Measurements from ENCODE around the gene NHP2. TPM values are rescaled to one million over a fixed set of nuclear protein-coding genes. Genes with fewer than 3 reads are reported as not detected.

The NHP2 gene
- total and polyA plus RNA-seq, 9 of the 15 experiments (the other 6 are each of a cell fraction or from before 2014, with no cell fraction given) = 52.8 to 622 (median 144) TPM

- no peak overlapping the region for H2AFZ ChIP-seq (ENCODE audit: low read depth, low read length)
- CTCF ChIA-PET (ENCODE audit: low intra/inter-chr PET ratio) = no interaction called here
- in situ Hi-C loops (cut with MboI) (no loop called here), intact Hi-C loops (cut with micrococcal nuclease) (no loop called here)
- H3K79me2 ChIP-seq (ENCODE audit: control insufficient read depth, insufficient read depth, low read length) = no peaks in the 10 kb centered on the region
- H3K27me3 ChIP-seq (ENCODE audit: control insufficient read depth in 2 of 2, insufficient read depth in 2 of 2, low read length in 2 of 2) = no peaks in the 10 kb centered on the region
- H3K9me3 ChIP-seq (replicated peaks; ENCODE audit: control insufficient read depth, insufficient read depth, low read depth, low read length) = no peaks in the 10 kb centered on the region
- H3K27ac ChIP-seq (ENCODE audit: extremely low read depth, low read depth, low read length) = no peak overlapping the region
- TF ChIP-seq MAFK (IDR thresholded peaks at IDR 0.05; ENCODE audit: low read length) (no peak), POLR2A (conservative IDR thresholded peaks at IDR 0.05) (no peak), RBFOX2 (IDR thresholded peaks at IDR 0.05; ENCODE audit: low read depth, low read length) (no peak), CHD4 (IDR thresholded peaks at IDR 0.05; ENCODE audit: insufficient read depth, insufficient replicate concordance, low read depth, low read length, poor library complexity, severe bottlenecking) (no peak), CREB1 (IDR thresholded peaks at IDR 0.05) (no peak), CREB1 (CRISPR knock-in tag; IDR thresholded peaks at IDR 0.05) (no peak), SMC3 (conservative IDR thresholded peaks at IDR 0.05; ENCODE audit: insufficient read depth, low read depth, low read length) (no peak), RHOXF2B (CRISPR knock-in tag; conservative IDR thresholded peaks at IDR 0.05) (no peak), POLR2B (IDR thresholded peaks at IDR 0.05; ENCODE audit: low read depth, partially characterized antibody) (no peak), TRIM24 (IDR thresholded peaks at IDR 0.05) (no peak), OTX1 (CRISPR knock-in tag; IDR thresholded peaks at IDR 0.05) (no peak), CBX3 (IDR thresholded peaks at IDR 0.05; ENCODE audit: borderline replicate concordance in 1 of 2, low read length in 2 of 2) (no peak), KLF16 (IDR thresholded peaks at IDR 0.05) (no peak), CREB3L1 (IDR thresholded peaks at IDR 0.05; ENCODE audit: borderline replicate concordance, low read depth) (no peak), FOXP4 (CRISPR knock-in tag; IDR thresholded peaks at IDR 0.05; ENCODE audit: borderline replicate concordance) (no peak)
- TF ChIP-seq, protein P1, sequence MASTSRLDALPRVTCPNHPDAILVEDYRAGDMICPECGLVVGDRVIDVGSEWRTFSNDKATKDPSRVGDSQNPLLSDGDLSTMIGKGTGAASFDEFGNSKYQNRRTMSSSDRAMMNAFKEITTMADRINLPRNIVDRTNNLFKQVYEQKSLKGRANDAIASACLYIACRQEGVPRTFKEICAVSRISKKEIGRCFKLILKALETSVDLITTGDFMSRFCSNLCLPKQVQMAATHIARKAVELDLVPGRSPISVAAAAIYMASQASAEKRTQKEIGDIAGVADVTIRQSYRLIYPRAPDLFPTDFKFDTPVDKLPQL (IDR thresholded peaks at IDR 0.05; ENCODE audit: extremely low read depth, insufficient read length) = no peak
- TF ChIP-seq, protein P2, sequence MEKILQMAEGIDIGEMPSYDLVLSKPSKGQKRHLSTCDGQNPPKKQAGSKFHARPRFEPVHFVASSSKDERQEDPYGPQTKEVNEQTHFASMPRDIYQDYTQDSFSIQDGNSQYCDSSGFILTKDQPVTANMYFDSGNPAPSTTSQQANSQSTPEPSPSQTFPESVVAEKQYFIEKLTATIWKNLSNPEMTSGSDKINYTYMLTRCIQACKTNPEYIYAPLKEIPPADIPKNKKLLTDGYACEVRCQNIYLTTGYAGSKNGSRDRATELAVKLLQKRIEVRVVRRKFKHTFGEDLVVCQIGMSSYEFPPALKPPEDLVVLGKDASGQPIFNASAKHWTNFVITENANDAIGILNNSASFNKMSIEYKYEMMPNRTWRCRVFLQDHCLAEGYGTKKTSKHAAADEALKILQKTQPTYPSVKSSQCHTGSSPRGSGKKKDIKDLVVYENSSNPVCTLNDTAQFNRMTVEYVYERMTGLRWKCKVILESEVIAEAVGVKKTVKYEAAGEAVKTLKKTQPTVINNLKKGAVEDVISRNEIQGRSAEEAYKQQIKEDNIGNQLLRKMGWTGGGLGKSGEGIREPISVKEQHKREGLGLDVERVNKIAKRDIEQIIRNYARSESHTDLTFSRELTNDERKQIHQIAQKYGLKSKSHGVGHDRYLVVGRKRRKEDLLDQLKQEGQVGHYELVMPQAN (IDR thresholded peaks at IDR 0.05; ENCODE audit: borderline replicate concordance) = no peak
- no peak overlapping the region for H3K4me3 ChIP-seq
- peaks cover 0 to 8% of the 10 kb centered on the region in 2 experiments; a peak in 1 of 5 replicates for H3K4me1 ChIP-seq (replicated peaks in 1 of 2; ENCODE audit: control insufficient read depth in 2 of 2, insufficient read depth in 2 of 2, low read length in 2 of 2)
- no TSS peak for BruUV-seq (replicated peaks)
- POLR2A ChIA-PET = interaction anchor here (0.6 to 1.1 kb wide), 4 partner anchors 12 to 55 kb away, joined by 3 read pairs; no protein-coding TSS in a partner anchor
- no peak for DNase-seq (ENCODE audit: extremely low read depth in 1 of 4, low spot score in 3 of 4)
- no peaks in the 10 kb centered on the region for H4K20me1 ChIP-seq (replicated peaks; ENCODE audit: control insufficient read depth, insufficient read depth, low read length)
- no peak for FAIRE-seq
- H3K9ac ChIP-seq (ENCODE audit: insufficient read depth in 1 of 2, low read depth in 2 of 2, low read length in 2 of 2) = peak overlapping the region in 1 of 2 experiments; percentile 58; a peak in 1 of 4 replicates
- no peak for ATAC-seq
- no peaks in the 10 kb centered on the region for H3K36me3 ChIP-seq (ENCODE audit: control insufficient read depth, insufficient read depth, low read length)
- WGBS (ENCODE audit: insufficient coverage, low coverage, missing lambda C conversion rate) = 16% methylated on average over 9 of the region's 13 CpGs
- H3K4me2 ChIP-seq (ENCODE audit: insufficient read depth, low read length) = no peak overlapping the region
- H3K9me1 ChIP-seq (ENCODE audit: control insufficient read depth, insufficient read depth, low read length) = no peaks in the 10 kb centered on the region
Measured at GRCh38 chr5:178106556-178107239, 47.0 kb downstream of the NHP2 start.

Data from K562 (cell line).